Activated CD4-positive, alpha-beta T cell treated with anti-CD3 and anti-CD28 coated beads, Interleukin-2, Interleukin-4, amounts not matched to agents 100 ng/mL and 50 ng/mL, durations not matched to agents 16 hours and 8 hours (primary cell): Measurements from ENCODE around the gene DCX.

Experiments
- DNase-seq: peaks from one replicate; pipeline ENCODE4 v3.0.0-alpha.2; 2020; ENCODE audit warnings: low spot score

DCX gene

DNA sequence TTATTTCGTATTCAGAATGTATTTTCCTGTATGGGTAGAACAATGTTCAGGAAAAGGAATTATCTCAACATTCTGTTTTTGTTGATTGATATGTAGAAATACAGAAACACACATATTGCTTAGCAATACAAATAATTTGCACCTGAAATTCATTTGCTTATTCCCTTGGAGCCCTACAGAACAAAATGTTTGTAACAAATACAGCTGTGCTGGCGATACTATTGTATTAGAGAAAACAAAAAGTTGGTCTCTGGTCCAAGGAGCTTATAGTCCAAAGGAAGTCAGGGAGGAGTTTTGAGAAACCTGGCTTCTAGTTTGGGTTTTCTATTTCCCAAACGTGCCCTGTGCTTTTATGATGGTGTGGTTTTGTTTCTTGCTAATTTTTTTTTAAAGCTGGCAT, 104.0 kb downstream of the DCX start:
- DNase-seq: no peak

DNA sequence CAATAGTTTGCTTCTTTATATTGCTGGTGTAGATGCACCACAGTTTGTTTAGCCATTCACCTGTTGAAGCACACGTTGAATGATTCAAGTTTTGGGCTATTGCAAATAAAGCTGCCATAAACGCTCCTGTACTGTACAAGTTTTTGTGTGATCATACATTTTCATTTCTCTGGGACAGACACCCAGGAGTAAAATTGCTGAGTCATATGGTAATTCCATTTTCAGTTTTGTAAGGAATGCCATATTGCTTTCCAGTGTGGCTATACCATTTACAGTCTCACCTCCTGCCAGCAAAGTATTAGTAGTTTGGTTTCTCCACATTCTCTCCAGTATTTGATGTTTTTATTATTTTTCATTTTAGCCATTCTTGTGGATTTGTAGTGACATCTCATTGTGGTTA, 109.7 kb downstream of the DCX start:
- DNase-seq: no peak

DNA sequence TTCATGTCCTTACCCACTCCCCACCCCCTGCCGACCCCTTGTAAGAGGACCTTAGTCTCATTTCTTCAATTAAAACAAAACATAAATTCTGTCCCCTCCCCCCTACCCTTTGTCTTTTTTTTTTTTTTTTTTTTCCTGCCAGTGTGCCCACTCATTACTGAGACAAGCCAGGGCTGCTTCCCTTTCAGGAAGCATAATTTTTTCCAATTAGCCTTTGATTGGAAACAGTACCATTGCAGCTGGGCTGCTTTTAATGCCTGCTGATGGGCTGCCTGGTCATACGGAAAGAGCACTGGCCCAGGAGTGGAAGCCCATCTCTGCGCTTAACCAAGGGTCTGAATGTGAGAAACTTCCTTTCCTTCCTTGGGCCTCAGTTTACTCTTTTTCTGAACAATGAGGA, 123.2 kb downstream of the DCX start:
- no peak for DNase-seq

DNA sequence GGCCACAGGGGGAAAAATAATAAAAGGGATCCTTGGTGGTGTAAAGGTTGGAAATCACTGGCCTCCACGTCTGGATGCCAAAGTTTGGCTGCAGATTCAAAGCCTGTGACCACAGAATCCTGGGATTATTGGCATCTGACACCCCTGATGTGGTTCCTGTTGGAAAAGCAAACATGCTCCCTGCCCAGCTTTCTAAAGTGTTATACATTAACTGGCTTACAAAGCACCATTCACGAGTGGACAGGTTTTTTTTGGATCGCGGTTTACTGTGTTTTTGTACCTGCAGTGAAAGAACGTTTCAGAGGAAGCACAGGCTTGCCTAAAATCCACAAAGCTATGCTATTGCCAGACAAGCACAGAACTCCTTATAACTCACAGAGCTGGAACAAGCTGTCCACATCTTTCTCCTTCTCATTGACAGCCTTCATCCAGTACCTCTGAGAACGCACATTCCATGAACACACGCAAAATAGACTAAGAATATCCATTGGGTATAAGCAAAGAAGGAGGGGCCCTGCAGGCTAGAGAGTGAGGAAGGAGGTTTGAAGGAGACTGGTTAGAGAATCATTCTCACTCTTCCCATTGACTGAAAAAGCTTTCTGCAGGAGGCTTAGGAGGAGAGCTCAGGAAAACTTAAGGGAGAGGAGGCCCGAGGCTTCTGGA, 127.2 kb downstream of the DCX start:
- DNase-seq: no peak

DNA sequence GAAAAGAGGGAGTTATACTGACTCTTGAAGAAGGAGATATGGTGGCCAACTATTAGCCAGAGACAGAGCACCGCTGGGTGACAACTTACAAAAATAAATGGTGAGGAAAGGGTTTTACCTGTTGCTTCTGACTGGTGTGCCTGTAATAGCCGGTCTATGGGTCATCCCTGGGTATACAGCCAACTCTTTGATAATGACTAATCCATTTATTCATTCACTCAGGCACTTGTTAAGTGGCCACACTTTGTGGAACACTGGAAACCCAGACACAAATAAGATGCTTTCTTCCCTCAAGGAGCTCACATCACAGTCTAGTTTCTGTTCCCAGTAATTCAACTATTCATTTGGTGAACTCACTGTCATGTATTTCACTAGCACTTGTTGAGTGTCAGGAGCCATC, 128.5 kb downstream of the DCX start:
- DNase-seq: no peak

DNA sequence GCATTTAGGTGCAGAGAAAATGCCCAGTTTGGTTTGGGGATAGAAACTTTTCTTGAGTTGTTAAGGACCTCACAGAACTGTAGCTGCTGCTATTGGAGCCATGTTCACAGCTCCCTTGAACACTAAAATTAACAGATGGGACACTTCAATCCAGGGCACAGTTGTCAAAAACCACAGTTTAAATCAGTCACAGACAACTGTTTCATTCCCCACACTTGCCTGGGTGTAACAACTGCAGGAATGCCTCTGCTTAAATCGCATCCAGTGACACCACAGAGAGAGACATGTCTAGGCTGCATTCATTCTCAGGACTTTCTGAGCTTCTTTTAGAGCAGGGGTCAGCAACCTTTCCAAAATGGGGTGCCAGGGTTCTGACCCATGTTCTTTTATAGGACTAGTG, 129.0 kb downstream of the DCX start:
- no peak for DNase-seq

DNA sequence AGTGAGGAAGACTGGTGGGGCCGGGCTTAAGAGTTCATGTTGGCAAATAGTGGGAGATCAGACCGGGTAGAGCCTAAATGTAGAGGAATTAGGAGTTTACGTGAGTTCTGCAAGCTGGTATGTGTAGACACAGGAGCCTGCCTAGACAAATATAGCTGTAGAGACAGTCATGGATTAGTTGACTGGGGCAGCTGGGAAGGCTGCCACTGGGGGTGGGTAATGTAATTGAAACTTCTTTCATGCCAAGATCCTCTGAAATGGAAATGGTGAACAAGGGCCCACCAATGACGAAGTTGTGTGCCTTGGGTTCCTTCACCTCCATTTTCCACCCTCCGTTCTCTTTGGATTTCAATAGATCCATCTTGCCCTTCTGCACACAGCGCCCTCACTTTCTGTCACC, 129.9 kb downstream of the DCX start:
- DNase-seq: no peak

DNA sequence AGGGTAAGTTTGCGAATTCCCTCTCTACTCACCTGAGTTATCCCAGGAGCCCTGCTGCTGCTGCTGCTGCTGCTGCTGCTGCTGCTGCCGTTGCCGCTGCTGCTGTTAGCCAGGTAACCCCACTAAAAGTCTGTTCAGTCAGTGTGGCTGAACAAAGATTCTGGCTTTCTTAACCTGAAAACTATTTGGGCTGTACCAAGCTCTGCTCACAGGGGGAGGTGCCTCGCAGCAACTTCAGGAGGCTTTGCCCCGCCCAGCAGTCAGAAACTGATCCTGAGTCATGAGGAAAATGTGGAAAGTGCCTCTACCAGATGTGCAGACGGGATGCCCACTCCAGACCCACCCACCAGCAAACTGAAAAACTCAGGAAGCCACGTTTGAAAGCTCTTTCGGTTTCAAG, 141.7 kb downstream of the DCX start, which contains the start of gene CAPN6:
TSS of gene CAPN6 (minus strand) at position 145 of the 400 bp plus-strand sequence. CDS start 6,547 bp downstream, outside the sequence.
- DNase-seq: no peak

DNA sequence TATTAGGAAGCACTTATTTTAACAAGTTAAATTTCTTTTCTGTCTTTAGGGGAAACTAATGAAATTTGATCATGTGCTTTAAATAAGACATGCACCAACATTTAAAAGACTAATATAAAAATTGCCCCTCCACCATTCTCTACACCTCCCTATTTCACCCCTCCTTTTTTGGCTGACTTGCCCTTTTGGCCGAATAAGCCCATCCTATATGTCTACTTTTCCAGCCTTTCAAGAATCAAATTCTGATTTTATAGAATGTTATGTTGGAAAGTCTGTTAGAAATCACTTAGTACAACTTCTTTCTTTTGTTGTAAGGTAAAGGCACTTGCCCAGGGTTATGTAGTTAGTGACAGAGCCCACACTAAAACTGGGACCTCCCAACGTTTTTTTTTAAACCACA, 143.5 kb downstream of the DCX start:
- no peak for DNase-seq

DNA sequence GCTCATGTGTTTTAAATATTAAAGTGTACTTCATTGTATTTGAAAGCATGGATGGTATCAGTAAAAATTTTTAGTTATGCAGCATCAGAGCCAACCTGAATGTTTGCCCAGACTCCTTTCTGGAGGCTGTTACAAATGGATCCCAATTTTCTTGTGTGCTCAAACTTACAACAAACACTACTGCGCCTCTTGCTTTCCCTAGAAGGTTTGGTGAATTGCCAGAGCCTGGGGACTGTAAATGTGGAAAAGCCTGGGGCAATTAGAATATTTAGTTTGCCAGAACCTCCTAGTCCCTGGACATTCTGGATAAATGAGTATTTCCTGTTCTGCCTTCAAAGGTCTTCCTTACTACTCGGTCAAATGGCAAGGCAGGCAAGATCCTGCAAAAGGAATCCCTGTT, 146.5 kb downstream of the DCX start:
- no peak for DNase-seq

DNA sequence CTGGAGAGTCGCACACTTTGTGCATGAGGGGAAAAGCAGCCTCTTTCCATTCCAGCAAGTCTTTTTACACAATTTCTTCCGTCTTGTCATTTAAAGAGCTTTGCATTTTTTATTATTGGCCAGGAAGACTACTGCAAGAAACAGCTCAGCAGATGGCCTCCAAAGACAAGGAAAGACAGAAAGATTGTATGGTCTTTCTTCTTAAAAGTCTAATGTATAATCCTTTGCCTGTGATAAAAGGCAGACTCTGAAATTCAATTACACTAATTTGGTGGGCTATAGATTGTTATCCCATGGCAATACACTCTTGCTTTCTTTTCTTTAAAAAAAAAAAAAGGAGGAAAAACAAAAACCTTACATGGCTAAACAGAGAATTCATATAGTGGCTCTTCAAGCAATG, 147.6 kb downstream of the DCX start:
- DNase-seq: no peak

DNA sequence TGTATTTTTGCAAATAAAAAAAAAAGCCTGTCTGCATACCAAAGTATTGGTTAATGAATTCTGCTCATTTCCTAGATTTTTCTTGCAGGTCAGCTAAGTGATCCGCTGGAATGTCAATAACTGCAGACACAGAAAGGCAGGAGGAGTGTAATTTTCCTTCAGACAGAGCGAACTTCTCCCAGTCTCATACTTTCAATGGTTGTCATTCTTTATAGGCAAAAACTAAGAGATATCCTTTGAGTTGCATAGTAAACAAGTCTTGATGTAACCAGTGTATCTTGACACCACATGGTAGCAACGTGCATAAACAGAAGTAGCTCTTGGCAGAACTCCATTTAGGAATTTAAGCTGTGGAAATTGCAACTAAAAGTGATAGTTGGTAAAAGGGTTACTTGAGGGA, 149.9 kb downstream of the DCX start:
- DNase-seq: no peak

DNA sequence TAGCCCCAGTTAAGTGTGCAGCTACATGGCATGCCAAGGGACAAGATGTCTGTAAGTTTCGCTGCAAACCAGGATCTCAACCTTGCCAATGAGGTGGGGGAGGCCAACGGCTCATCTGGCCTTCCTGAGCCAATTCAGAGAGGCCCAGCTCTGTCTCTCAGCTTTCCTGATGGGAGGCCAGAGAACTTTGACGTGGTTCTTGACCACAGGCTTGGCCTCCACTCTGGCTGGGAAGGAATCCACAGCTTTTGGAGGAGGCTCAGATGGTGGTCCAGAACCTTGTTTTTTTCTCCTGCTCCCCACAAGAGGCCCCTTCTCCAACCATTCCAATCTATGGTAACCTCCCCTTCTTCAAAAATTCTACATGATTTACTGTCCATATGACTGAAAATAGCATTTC, 151.5 kb downstream of the DCX start:
- DNase-seq: no peak

DNA sequence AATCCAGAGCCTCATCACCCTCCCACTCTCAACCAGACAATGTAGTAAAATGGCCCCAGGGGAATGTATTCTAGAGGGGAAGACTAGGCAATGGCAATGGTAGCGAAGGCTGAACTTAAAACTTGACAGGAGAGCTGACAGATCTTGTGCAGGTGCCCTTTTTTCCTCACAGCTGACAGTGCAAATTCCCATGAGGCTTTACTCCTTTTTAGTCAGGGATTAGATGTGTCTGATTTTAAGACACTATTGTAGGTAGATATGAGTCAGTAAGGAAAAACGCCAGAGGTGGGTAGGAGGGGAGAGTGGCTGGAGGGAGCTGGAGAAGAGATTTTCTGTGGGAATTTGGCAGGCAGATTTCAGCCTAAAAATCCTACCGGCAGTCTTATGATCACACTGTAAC, 152.4 kb downstream of the DCX start:
- DNase-seq: no peak

DNA sequence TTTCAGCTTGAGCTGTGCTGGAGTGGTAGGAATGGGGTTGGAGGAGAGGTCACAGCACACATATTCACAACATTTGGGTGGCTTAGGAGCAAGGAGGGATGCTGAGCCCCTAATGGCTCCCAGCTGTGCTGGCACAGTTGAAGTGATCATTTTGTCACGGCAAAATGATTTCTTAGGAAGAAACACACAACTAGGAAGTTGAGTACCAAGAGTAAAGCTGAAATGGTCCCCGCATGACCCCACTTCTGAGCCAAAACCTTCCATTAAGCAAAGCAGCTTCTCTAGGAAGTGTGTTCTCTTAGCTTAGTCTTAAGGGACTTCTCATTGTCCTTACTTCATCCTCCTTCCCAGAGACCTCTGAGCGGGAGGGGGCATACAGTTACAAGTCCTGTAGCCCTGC, 154.3 kb downstream of the DCX start:
- DNase-seq: no peak

DNA sequence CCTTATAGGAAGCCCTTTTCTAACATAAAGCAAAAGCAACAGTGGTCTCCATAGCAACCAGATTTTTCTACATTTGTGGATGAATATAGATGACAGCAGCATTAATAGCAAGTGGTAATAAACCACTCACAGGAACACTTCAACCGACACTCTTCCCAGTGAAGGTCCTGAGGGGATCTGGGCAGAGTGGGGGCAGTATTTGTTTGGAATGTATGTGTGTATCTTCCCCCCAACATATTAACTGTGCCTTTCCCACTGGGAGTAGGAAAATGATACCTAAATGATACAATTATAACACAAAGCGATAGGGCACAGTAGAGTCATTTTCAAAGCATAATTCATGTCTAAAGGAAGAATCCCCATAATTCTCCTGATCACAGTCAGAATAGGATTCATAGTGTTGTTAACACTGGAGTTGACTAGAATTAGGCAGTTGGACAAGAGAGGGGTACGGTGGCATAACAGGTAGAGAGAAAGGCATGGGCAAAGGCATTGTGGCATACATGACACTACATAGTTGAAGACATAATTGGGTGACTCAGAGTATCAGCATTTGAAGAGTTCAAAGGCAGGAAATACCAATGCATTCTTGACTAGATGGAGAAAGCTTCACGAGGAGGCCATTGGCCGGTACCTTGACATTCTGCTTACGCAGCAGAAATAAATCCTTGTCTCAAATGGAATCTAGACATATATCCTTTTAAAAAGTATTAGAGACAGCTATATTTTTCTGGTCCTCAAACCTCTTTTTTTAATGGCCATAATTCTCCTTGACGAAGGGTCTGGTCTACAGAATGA, 156.9 kb downstream of the DCX start:
- DNase-seq: no peak

DNA sequence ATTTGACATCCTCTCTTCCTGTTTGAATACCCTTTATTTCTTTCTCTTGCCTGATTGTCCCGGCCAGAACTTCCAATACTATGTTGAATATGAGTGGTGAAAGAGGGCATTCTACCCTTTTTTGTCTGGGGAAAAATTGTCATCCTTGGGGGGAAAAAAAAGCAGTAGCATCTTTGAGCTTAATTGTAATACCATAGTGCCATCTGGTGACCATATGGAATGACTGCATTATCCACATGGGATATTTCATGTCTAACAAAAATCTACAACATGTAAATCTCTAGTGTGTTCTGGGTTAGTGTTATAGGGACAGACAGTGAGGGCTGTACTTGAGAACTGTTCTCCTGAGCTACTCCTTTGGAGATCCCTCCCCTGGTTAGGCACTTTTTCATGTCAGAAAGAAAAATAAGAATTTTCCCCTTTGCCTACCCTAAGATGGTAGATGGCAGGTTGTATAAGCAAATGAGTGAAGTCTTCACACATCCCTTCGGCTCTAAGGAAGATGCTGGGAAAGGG, 167.7 kb downstream of the DCX start:
- peak; percentile 19 for DNase-seq
